Effector memory CD8-positive, alpha-beta T cell (primary cell): ENCODE results near the gene ADAMTS20.
A peak's percentile ranks its signal among the peaks of the same experiment; 100 is the strongest.
"Not testable (repeated sequence)": the region's sequence is repeated elsewhere in the genome, so short reads cannot be mapped to it uniquely, and the experiment has no call there.

ENCODE experiments used
- ATAC-seq: fragments of 150-1000 bp; cut with Tn5 transposase; replicated peaks from 2 replicates; pipeline ENCODE4 v1.10.0; 2021; ENCODE audit warnings: mild to moderate bottlenecking, moderate library complexity
- DNase-seq, 3 experiments: peaks; one replicate each; pipeline ENCODE4 v3.0.0; 2021
- H3K27ac Mint-ChIP-seq, 2 donors: one replicate each; pipeline ENCODE4 v1.8.0; 2022; ENCODE audit warnings: mild to moderate bottlenecking in 2 of 2, mixed read lengths in 2 of 2, moderate library complexity in 2 of 2
- H3K27me3 Mint-ChIP-seq, 2 donors: one replicate each; pipeline ENCODE4 v1.8.0; 2022; ENCODE audit warnings: mixed read lengths in 2 of 2
- H3K36me3 Mint-ChIP-seq: one replicate; pipeline ENCODE4 v1.8.0; 2022; ENCODE audit warnings: mild to moderate bottlenecking, moderate library complexity, mixed read lengths; ENCODE audit not compliant: insufficient read depth
- H3K4me1 Mint-ChIP-seq, 2 donors: one replicate each; pipeline ENCODE4 v1.8.0; 2022; ENCODE audit warnings: low read depth in 2 of 2, mixed read lengths in 2 of 2
- H3K4me3 Mint-ChIP-seq, 2 donors: one replicate each; pipeline ENCODE4 v1.8.0; 2022; ENCODE audit warnings: mild to moderate bottlenecking in 2 of 2, mixed read lengths in 2 of 2, moderate library complexity in 2 of 2
- H3K9me3 Mint-ChIP-seq, 2 donors: one replicate each; pipeline ENCODE4 v1.8.0; 2022; ENCODE audit warnings: mixed read lengths in 2 of 2

Gene ADAMTS20

GRCh38 chr12:43550831-43551271, 1.2 kb downstream of the ADAMTS20 start:
- Mint-ChIP-seq H3K27me3 (peaks cover 12 to 39% of the 10 kb centered on the region in 2 donors), H3K27ac (no peak overlapping the region), H3K4me3 (no peak overlapping the region), H3K4me1 (no peaks in the 10 kb centered on the region), H3K9me3 (peaks cover 0 to 4% of the 10 kb centered on the region in 2 donors), H3K36me3 (peaks cover 4% of the 10 kb centered on the region)
- no peak for ATAC-seq
- no peak for DNase-seq

GRCh38 chr12:43544703-43545102, 7.3 kb downstream of the ADAMTS20 start:
- ATAC-seq, result no peak
- no peak overlapping the region for H3K27ac Mint-ChIP-seq
- DNase-seq, result no peak
- no peaks in the 10 kb centered on the region for H3K36me3 Mint-ChIP-seq
- H3K27me3 Mint-ChIP-seq, result no peaks in the 10 kb centered on the region
- H3K4me3 Mint-ChIP-seq, result no peak overlapping the region
- H3K9me3 Mint-ChIP-seq, result peaks cover 2 to 13% of the 10 kb centered on the region in 2 donors
- no peaks in the 10 kb centered on the region for H3K4me1 Mint-ChIP-seq

DNA sequence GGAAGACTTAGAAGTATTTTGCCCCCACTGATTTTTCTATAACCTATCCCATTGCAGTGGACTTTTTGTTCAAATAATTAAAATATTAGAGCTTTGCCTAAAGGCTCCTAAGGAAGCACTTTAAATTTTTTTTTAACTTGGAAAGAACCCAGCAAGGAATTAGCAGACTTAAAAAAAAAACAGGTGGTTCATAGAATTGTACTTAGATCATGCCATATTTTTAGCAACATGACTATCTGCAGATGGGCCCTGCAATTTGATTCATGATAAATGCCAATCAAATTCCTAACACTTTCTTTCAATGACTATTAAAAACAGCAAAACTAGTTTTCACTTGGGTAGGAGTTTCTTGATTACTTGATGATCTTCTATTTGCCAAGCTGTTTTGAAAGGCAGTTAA, 11.5 kb downstream of the ADAMTS20 start:
- no peak overlapping the region for H3K27ac Mint-ChIP-seq
- ATAC-seq (no peak), DNase-seq (no peak)
- no peaks in the 10 kb centered on the region for H3K27me3 Mint-ChIP-seq
- H3K36me3 Mint-ChIP-seq, result no peaks in the 10 kb centered on the region
- no peaks in the 10 kb centered on the region for H3K4me1 Mint-ChIP-seq
- H3K4me3 Mint-ChIP-seq, result no peak overlapping the region
- H3K9me3 Mint-ChIP-seq, result peaks cover 8 to 22% of the 10 kb centered on the region in 2 donors

DNA sequence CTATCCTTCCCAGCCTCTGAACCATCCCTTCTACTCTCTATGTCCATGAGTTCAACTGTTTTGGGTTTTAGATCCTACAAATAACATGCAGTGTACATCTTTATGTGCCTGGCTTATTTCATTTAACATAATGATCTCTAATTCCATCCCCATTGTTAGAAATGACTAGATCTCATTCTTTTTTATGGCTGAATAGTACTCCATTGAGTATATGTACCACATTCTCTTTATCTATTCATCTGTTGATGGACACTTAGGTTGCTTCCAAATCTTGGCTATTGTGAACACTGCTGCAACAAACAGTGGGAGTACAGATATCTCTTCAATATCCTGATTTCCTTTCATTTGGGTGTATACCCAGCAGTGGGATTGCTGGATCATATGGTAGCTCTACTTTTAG, 14.3 kb downstream of the ADAMTS20 start:
- H3K27ac Mint-ChIP-seq, H3K4me1 Mint-ChIP-seq, H3K9me3 Mint-ChIP-seq, H3K4me3 Mint-ChIP-seq, H3K36me3 Mint-ChIP-seq, ATAC-seq, H3K27me3 Mint-ChIP-seq, DNase-seq: not testable (repeated sequence)

- Mint-ChIP-seq H3K9me3 (peaks cover 2 to 7% of the 10 kb centered on the region in 2 donors), H3K4me1 (no peaks in the 10 kb centered on the region), H3K27ac (no peak overlapping the region), H3K36me3 (no peaks in the 10 kb centered on the region), H3K4me3 (no peak overlapping the region), H3K27me3 (no peaks in the 10 kb centered on the region)
- no peak for DNase-seq
- no peak for ATAC-seq
These were observed 36.0 kb downstream of the ADAMTS20 start for GRCh38 chr12:43516045-43516444.

DNA sequence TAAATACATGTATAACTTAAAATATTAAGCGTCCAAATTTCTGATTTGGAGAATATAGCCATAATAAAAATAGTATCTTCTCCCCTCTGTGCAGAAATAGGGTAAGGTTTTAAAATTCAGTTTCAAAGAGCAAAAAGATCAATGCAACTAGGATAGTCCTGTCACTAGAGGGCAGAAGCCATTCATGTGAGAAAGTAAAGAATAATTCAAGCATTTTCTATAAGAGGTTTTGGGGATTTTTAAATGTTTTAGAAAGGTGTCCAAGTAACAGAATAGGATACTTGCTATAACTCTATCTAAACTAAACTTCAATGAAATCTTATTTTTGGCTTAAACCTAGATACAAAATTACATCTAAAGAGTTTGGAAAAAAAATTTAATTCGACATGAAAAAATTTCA, 50.3 kb downstream of the ADAMTS20 start:
- no peak overlapping the region for H3K27ac Mint-ChIP-seq
- no peaks in the 10 kb centered on the region for H3K36me3 Mint-ChIP-seq
- DNase-seq, result no peak

DNA sequence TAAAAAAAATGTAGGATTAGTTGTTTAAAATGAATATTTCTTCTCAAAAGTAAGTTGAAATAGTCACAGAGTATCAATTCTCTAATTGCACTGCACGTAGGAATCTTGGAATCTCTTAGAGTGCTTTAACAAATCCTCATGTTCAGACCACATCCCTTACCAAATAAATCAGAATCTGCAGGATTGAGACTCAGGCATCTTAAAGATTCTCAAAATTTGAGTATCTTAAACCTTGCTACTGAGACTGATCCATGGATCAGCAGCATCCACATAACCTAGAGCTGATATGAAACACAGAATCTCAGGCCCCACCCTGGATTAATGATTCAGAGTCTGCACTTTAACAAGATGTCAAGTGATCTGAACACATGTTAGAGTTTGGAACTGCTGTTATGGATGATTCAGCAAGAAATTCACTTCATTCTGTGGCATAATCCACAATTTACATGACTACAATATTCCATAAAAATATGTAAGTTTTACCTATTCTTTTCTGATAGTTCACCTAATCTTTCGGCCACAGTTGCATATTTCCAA, 58.7 kb downstream of the ADAMTS20 start:
- Mint-ChIP-seq H3K27me3 (no peaks in the 10 kb centered on the region), H3K4me1 (no peaks in the 10 kb centered on the region), H3K9me3 (no peaks in the 10 kb centered on the region), H3K36me3 (no peaks in the 10 kb centered on the region), H3K4me3 (no peak overlapping the region), H3K27ac (no peak overlapping the region)
- DNase-seq (no peak), ATAC-seq (no peak)

More for the DNA sequence above, 50.3 kb downstream of the ADAMTS20 start:
- Mint-ChIP-seq H3K4me1 (no peaks in the 10 kb centered on the region), H3K27me3 (no peaks in the 10 kb centered on the region), H3K9me3 (peaks cover 0 to 1% of the 10 kb centered on the region in 2 donors), H3K4me3 (no peak overlapping the region)
- no peak for ATAC-seq

DNA sequence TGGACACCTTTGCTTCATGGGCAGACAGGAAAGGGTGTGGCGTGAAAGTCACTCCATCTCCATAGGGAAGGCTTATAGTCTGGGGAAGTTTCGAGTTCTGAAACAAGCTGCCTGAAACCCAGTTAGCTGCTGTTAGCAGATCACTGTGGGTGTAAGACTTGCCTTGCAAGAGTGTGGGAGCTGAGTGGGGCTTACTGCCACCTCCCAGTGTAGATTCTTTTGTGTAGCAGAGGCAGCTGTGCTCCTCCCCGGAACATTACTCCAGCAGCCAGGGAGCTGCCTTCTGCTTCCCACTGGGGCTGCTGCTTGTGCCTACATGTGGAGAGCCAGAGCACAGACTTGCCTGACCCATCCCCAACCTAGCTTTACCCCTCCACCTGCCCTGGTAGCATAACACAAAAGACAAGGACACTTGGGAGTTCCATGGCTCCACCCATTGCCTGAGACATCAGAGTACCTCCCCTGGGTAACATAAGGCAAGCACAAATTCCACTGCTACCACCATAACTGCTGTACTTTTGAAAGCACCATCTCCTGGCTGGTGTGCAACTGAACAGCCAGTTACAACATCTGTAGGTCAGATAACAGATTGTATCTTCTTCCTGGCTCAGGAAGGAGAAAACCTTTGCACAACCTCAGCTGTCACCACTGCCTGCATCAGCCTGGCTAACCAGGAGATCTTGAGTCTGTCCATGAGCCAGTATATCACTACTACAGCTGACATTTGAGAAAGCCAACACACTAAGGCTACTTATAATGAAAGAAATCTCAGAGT, 69.5 kb downstream of the ADAMTS20 start:
- DNase-seq (no peak), ATAC-seq (no peak)
- Mint-ChIP-seq H3K36me3 (no peaks in the 10 kb centered on the region), H3K4me3 (no peak overlapping the region), H3K9me3 (peaks cover 5 to 7% of the 10 kb centered on the region in 2 donors), H3K27ac (no peak overlapping the region), H3K27me3 (no peaks in the 10 kb centered on the region), H3K4me1 (no peaks in the 10 kb centered on the region)

- DNase-seq (no peak), ATAC-seq (no peak)
- no peak overlapping the region for H3K27ac Mint-ChIP-seq
- H3K4me1 Mint-ChIP-seq, result no peaks in the 10 kb centered on the region
- H3K36me3 Mint-ChIP-seq, result no peaks in the 10 kb centered on the region
- peaks cover 3 to 5% of the 10 kb centered on the region in 2 donors for H3K9me3 Mint-ChIP-seq
- no peak overlapping the region for H3K4me3 Mint-ChIP-seq
- no peaks in the 10 kb centered on the region for H3K27me3 Mint-ChIP-seq
These were observed 71.4 kb downstream of the ADAMTS20 start for GRCh38 chr12:43480591-43480990.

DNA sequence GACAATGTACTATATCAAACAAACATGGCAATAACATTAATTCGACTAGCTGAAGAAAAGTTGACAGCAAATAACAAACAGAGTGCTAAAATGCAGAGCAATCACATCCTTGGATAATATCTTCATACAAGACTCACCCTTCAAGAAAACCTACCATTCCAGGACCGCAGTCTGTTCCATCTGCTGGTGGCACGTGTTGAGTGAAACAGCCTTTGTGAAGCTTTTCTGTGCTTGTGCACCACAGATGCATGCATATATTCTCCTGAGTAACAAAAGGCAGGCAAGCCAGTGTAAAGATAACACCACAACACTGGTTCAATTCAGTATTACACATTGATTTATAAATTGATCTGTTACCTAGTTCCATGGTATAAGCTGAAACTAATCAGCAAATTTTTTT, 89.3 kb downstream of the ADAMTS20 start:
- Mint-ChIP-seq H3K9me3 (no peaks in the 10 kb centered on the region), H3K27ac (no peak overlapping the region), H3K36me3 (no peaks in the 10 kb centered on the region), H3K27me3 (no peaks in the 10 kb centered on the region), H3K4me1 (no peaks in the 10 kb centered on the region), H3K4me3 (no peak overlapping the region)
- DNase-seq (no peak), ATAC-seq (no peak)

GRCh38 chr12:43462080-43462479, 89.9 kb downstream of the ADAMTS20 start:
- H3K27me3 Mint-ChIP-seq, result no peaks in the 10 kb centered on the region

GRCh38 chr12:43459285-43459684, 92.7 kb downstream of the ADAMTS20 start:
- Mint-ChIP-seq H3K36me3 (no peaks in the 10 kb centered on the region), H3K27me3 (no peaks in the 10 kb centered on the region), H3K4me3 (no peak overlapping the region), H3K9me3 (peaks cover 0 to 7% of the 10 kb centered on the region in 2 donors), H3K27ac (no peak overlapping the region), H3K4me1 (no peaks in the 10 kb centered on the region)
- ATAC-seq (no peak), DNase-seq (no peak)

More at GRCh38 chr12:43462080-43462479, 89.9 kb downstream of the ADAMTS20 start:
- no peak for ATAC-seq
- DNase-seq, result no peak
- H3K9me3 Mint-ChIP-seq, result peaks cover 0 to 1% of the 10 kb centered on the region in 2 donors
- H3K4me1 Mint-ChIP-seq, result no peaks in the 10 kb centered on the region
- H3K36me3 Mint-ChIP-seq, result no peaks in the 10 kb centered on the region
- H3K4me3 Mint-ChIP-seq, result no peak overlapping the region
- H3K27ac Mint-ChIP-seq, result no peak overlapping the region

DNA sequence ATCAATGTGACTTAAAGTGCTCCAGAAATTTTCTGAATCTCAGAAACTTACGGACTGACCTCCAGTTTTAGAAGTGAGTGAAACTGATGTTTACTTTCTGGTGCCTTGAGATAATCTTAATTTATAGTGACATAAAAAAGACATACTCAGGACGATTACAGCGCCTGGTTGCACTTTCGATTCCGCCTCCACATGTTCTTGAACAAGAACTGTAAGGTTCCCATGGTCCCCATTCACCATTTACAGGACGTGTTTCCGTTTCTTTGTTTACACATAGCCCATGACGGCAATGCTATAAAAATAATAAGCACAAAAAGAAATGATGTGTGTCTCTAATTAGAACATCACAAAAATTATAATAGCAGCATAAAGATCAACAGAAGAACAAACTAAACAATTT, 98.2 kb downstream of the ADAMTS20 start:
- Mint-ChIP-seq H3K36me3 (no peaks in the 10 kb centered on the region), H3K4me3 (no peak overlapping the region), H3K9me3 (peaks cover 0 to 9% of the 10 kb centered on the region in 2 donors), H3K4me1 (no peaks in the 10 kb centered on the region), H3K27me3 (no peaks in the 10 kb centered on the region), H3K27ac (no peak overlapping the region)
- ATAC-seq (no peak), DNase-seq (no peak)

GRCh38 chr12:43444940-43445564, 107.0 kb downstream of the ADAMTS20 start:
- no peak overlapping the region for H3K27ac Mint-ChIP-seq

More at GRCh38 chr12:43444940-43445564, 107.0 kb downstream of the ADAMTS20 start:
- H3K36me3 Mint-ChIP-seq, result no peaks in the 10 kb centered on the region
- H3K4me1 Mint-ChIP-seq, result no peaks in the 10 kb centered on the region
- ATAC-seq, result no peak
- H3K9me3 Mint-ChIP-seq, result peaks cover 0 to 2% of the 10 kb centered on the region in 2 donors
- no peak overlapping the region for H3K4me3 Mint-ChIP-seq
- no peaks in the 10 kb centered on the region for H3K27me3 Mint-ChIP-seq
- DNase-seq, result peak; percentile 3 to 23 (median 23)
